ENCODE results near the gene CFAP20DC.
"Not testable (repeated sequence)": the region's sequence is repeated elsewhere in the genome, so short reads cannot be mapped to it uniquely, and the experiment has no call there.

The CFAP20DC gene

GRCh38 chr3:59049671-59050331 is at the start of gene CFAP20DC:
TSS of gene CFAP20DC (minus strand) at chr3:59050025. CDS start at chr3:59049631, 394 bp downstream.
- peak; percentile 60 to 77 (median 67) for DNase-seq

- DNase-seq = not testable (repeated sequence)
These were observed 48.7 kb upstream of the CFAP20DC start for GRCh38 chr3:59098516-59098915.

GRCh38 chr3:59094446-59094845 is 44.6 kb upstream of the CFAP20DC start:
- DNase-seq = no peak

- no peak for DNase-seq
These were observed 43.7 kb upstream of the CFAP20DC start for GRCh38 chr3:59093521-59093920.

- DNase-seq = no peak
These were observed 38.9 kb upstream of the CFAP20DC start for GRCh38 chr3:59088761-59089160.

- no peak for DNase-seq
These were observed 36.2 kb upstream of the CFAP20DC start for GRCh38 chr3:59085976-59086375.

- no peak for DNase-seq
These were observed 34.8 kb upstream of the CFAP20DC start for GRCh38 chr3:59084583-59084982.

GRCh38 chr3:59082106-59082505 is 32.3 kb upstream of the CFAP20DC start:
- no peak for DNase-seq

- DNase-seq = no peak
These were observed 31.2 kb upstream of the CFAP20DC start for GRCh38 chr3:59081071-59081470.

GRCh38 chr3:59079962-59080361 is 30.1 kb upstream of the CFAP20DC start:
- no peak for DNase-seq

- no peak for DNase-seq
These were observed 24.9 kb upstream of the CFAP20DC start for GRCh38 chr3:59074764-59075163.

- no peak for DNase-seq
These were observed 22.9 kb upstream of the CFAP20DC start for GRCh38 chr3:59072681-59073080.

GRCh38 chr3:59069838-59070237 is 20.0 kb upstream of the CFAP20DC start:
- no peak for DNase-seq

- DNase-seq = no peak
These were observed 15.4 kb upstream of the CFAP20DC start for GRCh38 chr3:59065240-59065639.

- no peak for DNase-seq
These were observed 14.9 kb upstream of the CFAP20DC start for GRCh38 chr3:59064728-59065127.

- DNase-seq = no peak
These were observed 14.5 kb upstream of the CFAP20DC start for GRCh38 chr3:59064276-59064675.

GRCh38 chr3:59056706-59057105 is 6.9 kb upstream of the CFAP20DC start:
- DNase-seq = no peak

GRCh38 chr3:59052803-59053411 is 3.1 kb upstream of the CFAP20DC start:
- DNase-seq = no peak

GRCh38 chr3:59050811-59051414 is 1.1 kb upstream of the CFAP20DC start:
- DNase-seq = not testable (repeated sequence)

- no peak for DNase-seq
These were observed 3.0 kb downstream of the CFAP20DC start for GRCh38 chr3:59046839-59047238.

GRCh38 chr3:59043391-59043790 is 6.4 kb downstream of the CFAP20DC start:
- DNase-seq = no peak

GRCh38 chr3:59040902-59041301 is 8.9 kb downstream of the CFAP20DC start:
- DNase-seq = no peak

GRCh38 chr3:59027607-59028006 is 22.2 kb downstream of the CFAP20DC start:
- no peak for DNase-seq

GRCh38 chr3:59023612-59024011 is 26.2 kb downstream of the CFAP20DC start:
- no peak for DNase-seq

Measured in activated CD4-positive, CD25-positive, alpha-beta regulatory T cell (primary cell).